ENCODE measurements around the gene SRPX. TPM values are rescaled to one million over a fixed set of nuclear protein-coding genes. Genes with fewer than 3 reads are reported as not detected.

The SRPX gene
- total and polyA plus RNA-seq, 8 donors: 8.9 to 70.7 (median 34.6) TPM

GRCh38 chrX:38138157-38138891, 82.3 kb downstream of the SRPX start:
- H3K4me3 ChIP-seq: no peak overlapping the region
- 63 to 82% (median 78%) methylated on average over 2 of the region's 2 CpGs for WGBS, 5 donors
- no peak overlapping the region for H3K27ac ChIP-seq
- no peaks in the 10 kb centered on the region for H3K36me3 ChIP-seq
- no peaks in the 10 kb centered on the region for H3K27me3 ChIP-seq
- no peaks in the 10 kb centered on the region for H3K9me3 ChIP-seq
- H3K4me1 ChIP-seq: no peaks in the 10 kb centered on the region
- TF ChIP-seq CTCF (IDR thresholded peaks at IDR 0.05) (no peak), POLR2A (IDR thresholded peaks at IDR 0.05) (no peak), EP300 (IDR thresholded peaks at IDR 0.05) (no peak), POLR2AphosphoS5 (IDR thresholded peaks at IDR 0.05) (no peak)
- intact Hi-C loops (cut with DNase I; ENCODE audit: low total_unique reads): no loop called here
- DNase-seq: no peak

GRCh38 chrX:38129366-38129765, 91.3 kb downstream of the SRPX start:
- no peak overlapping the region for H3K4me3 ChIP-seq
- H3K4me1 ChIP-seq: no peaks in the 10 kb centered on the region
- H3K27ac ChIP-seq: no peak overlapping the region
- no peak for DNase-seq
- intact Hi-C loops (cut with DNase I; ENCODE audit: low total_unique reads): no loop called here
- TF ChIP-seq EP300 (IDR thresholded peaks at IDR 0.05) (no peak), POLR2A (IDR thresholded peaks at IDR 0.05) (no peak), CTCF (IDR thresholded peaks at IDR 0.05) (no peak), POLR2AphosphoS5 (IDR thresholded peaks at IDR 0.05) (no peak)
- no peaks in the 10 kb centered on the region for H3K9me3 ChIP-seq
- no peaks in the 10 kb centered on the region for H3K27me3 ChIP-seq
- no peaks in the 10 kb centered on the region for H3K36me3 ChIP-seq

GRCh38 chrX:38127961-38128360, 92.7 kb downstream of the SRPX start:
- H3K36me3 ChIP-seq: no peaks in the 10 kb centered on the region
- TF ChIP-seq POLR2AphosphoS5 (IDR thresholded peaks at IDR 0.05) (no peak), POLR2A (IDR thresholded peaks at IDR 0.05) (no peak), CTCF (IDR thresholded peaks at IDR 0.05) (no peak), EP300 (IDR thresholded peaks at IDR 0.05) (no peak)
- no peak for DNase-seq
- no peak overlapping the region for H3K27ac ChIP-seq
- WGBS, 5 donors: 73 to 100% (median 88%) methylated on average over 1 of the region's 1 CpG
- intact Hi-C loops (cut with DNase I; ENCODE audit: low total_unique reads): no loop called here
- no peaks in the 10 kb centered on the region for H3K9me3 ChIP-seq
- no peak overlapping the region for H3K4me3 ChIP-seq
- H3K4me1 ChIP-seq: no peaks in the 10 kb centered on the region
- H3K27me3 ChIP-seq: no peaks in the 10 kb centered on the region

GRCh38 chrX:38126179-38126578, 94.5 kb downstream of the SRPX start:
- Histone ChIP-seq H3K9me3 (no peaks in the 10 kb centered on the region), H3K4me1 (no peaks in the 10 kb centered on the region), H3K4me3 (no peak overlapping the region), H3K36me3 (no peaks in the 10 kb centered on the region), H3K27ac (no peak overlapping the region), H3K27me3 (no peaks in the 10 kb centered on the region)
- intact Hi-C loops (cut with DNase I; ENCODE audit: low total_unique reads): no loop called here
- TF ChIP-seq CTCF (IDR thresholded peaks at IDR 0.05): no peak
- no peak for TF ChIP-seq EP300 (IDR thresholded peaks at IDR 0.05)
- TF ChIP-seq POLR2A (IDR thresholded peaks at IDR 0.05): no peak
- TF ChIP-seq POLR2AphosphoS5 (IDR thresholded peaks at IDR 0.05): no peak
- no peak for DNase-seq
- 70 to 100% (median 87%) methylated on average over 2 to 3 of the region's 3 CpGs for WGBS, 5 donors

Measured in stomach (tissue), 9 donors.